Right cardiac atrium (tissue), 5 donors: ENCODE results near the gene PCSK6. TPM values are rescaled to one million over a fixed set of nuclear protein-coding genes. Genes with fewer than 3 reads are reported as not detected.

ENCODE experiments used
- ATAC-seq, 2 donors: fragments of 200-7000 bp; cut with Tn5 transposase; one replicate each; pipeline versions ENCODE4 v1.8.0 to v1.9.1; 2020; ENCODE audit warnings: moderate library complexity in 2 of 2, mild to moderate bottlenecking in 1 of 2
- DNase-seq, 3 donors: peaks; one replicate each; pipeline ENCODE4 v3.0.0-alpha.2; 2020
- H3K27ac ChIP-seq: one replicate; pipeline ENCODE4 v1.5.1; 2013; ENCODE audit warnings: mild to moderate bottlenecking, low read length, control low read depth, moderate library complexity
- H3K27me3 ChIP-seq: one replicate; pipeline ENCODE4 v1.6.1; 2013; ENCODE audit not compliant: control insufficient read depth, insufficient read depth
- H3K4me1 ChIP-seq: one replicate; pipeline ENCODE4 v1.6.1; 2013; ENCODE audit warnings: low read length; ENCODE audit not compliant: control insufficient read depth, insufficient read depth
- H3K4me3 ChIP-seq: one replicate; pipeline ENCODE4 v1.5.1; 2013; ENCODE audit warnings: low read length, control low read depth
- H3K9me3 ChIP-seq: one replicate; pipeline ENCODE4 v1.6.1; 2013; ENCODE audit warnings: low read length; ENCODE audit not compliant: control insufficient read depth
- WGBS: extraction: QIAGEN DNeasy Blood & Tissue Kit; methylation state at CpG from one replicate; pipeline ENCODE4 v1.1.7; 2013; 5-methylcytosine and 5-hydroxymethylcytosine counted together
- intact Hi-C, 4 donors: fragments of 100-400 bp; cut with DNase I; formaldehyde crosslinking; loops; one replicate each; pipeline versions ENCODE4 v1.11.0 to v1.14.0; 2022 to 2023
- long read RNA-seq, 4 donors: library from polyadenylated mRNA; unstranded; transcript quantifications; one replicate each; pipeline ENCODE4 v2.0.0, GENCODE V29; 2020 to 2021
- polyA plus RNA-seq: library from polyadenylated mRNA; stranded (reverse); fragments of 200-250 nt; gene quantifications from one replicate; pipeline ENCODE4 v1.2.3, GENCODE V29; 2013
- total RNA-seq, 4 donors: library from RNA; stranded (reverse); fragmentation: NEBNext Ultra II Directional; extraction: Animal tissue kit (Norgen Biotek cat#: 25700); gene quantifications; one replicate each; pipeline ENCODE4 v1.2.1, GENCODE V29; 2021
- donor health status: healthy with polysubstance abuse.
- donor health status: DM: no; HTN: yes; CAD: no.
- donor health status: DM: no; HTN: no; CAD: no.
- donor health status: DM: no; HTN: yes; CAD: no; lungs with severe emphysema.
- donor health status: DM: yes; HTN: yes; CAD: no.

Gene PCSK6
- total RNA-seq, result 10 to 100 TPM; 13.4 to 21.4 (median 17.1) TPM
- polyA plus RNA-seq, result 7.7 TPM
- long read RNA-seq, donor 1, full-length matches to known transcripts, result 6 of 12 reads
- long read RNA-seq, donor 1, partial matches to known transcripts, result 3 of 12 reads
- long read RNA-seq, donor 1, other reads (novel, unspliced or antisense), result 3 of 12 reads
- long read RNA-seq, donor 2, full-length matches to known transcripts, result 4 of 13 reads
- long read RNA-seq, donor 2, partial matches to known transcripts, result 6 of 13 reads
- long read RNA-seq, donor 2, other reads (novel, unspliced or antisense), result 3 of 13 reads
- long read RNA-seq, donor 3, partial matches to known transcripts, result 0 of 7 reads
- long read RNA-seq, donor 3, other reads (novel, unspliced or antisense), result 7 of 7 reads
- long read RNA-seq, donor 4, full-length matches to known transcripts, result 7 of 14 reads
- long read RNA-seq, donor 4, partial matches to known transcripts, result 4 of 14 reads
- long read RNA-seq, donor 4, other reads (novel, unspliced or antisense), result 3 of 14 reads

DNA sequence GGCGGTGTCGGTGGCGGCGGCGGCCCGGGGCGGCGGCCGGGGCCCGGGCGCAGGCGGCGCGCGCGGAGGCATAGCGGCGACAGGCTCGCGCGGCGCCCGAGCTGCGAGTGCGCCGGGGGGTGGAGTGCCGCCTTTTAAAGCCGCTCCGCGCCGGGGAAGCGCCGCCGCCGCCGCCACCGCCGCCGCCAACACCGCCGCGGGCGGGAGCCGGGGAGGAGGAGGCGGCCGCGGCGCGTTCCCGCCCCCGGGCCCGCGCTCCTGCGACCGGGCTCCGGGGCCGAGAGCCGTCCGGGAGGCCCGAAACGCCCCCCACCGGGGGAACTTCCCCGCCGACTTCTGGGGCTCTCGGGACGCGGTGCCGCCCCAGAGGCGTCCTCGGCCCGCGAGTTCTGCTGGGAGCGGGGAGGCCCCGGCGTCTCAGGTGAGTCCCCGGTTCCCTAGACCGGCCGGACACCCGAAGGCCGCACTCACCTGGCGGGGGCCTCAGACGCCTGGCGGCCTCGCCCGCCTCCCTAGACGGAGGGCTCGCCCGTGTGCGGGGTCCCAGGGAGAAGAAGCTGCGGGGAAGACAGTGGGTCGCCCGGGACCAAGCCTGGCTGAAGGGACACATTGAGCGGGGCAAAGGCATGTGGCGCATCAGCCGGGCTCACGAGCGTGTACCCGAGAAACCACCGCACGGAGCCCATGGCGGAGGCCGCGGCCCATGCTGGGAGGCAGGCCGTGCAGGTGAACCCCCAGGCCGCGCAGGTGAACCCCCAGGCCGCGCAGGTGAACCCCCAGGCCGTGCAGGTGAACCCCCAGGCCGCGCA lies at the start of gene PCSK6:
TSS of gene PCSK6 (minus strand) at position 109 of the 809 bp plus-strand sequence. CDS start at position 72, 37 bp downstream.
- peak; percentile 43 to 83 (median 71) for DNase-seq
- H3K27ac ChIP-seq, result no peak within 1 kb of the TSS
- no peaks in the 10 kb centered on the region for H3K4me1 ChIP-seq
- H3K4me3 ChIP-seq, result peak within 1 kb of the TSS; percentile 82
- WGBS, result 21% methylated on average over 109 of the region's 111 CpGs
- H3K27me3 ChIP-seq, result no peaks in the 10 kb centered on the region
- intact Hi-C loops, result loop anchor here in 2 of 4 donors (10.0 kb wide), 2 partner anchors 185 to 195 kb away; partner anchors contain the start of gene SNRPA1 (in 1 of the 2)
- ATAC-seq, result peak; percentile 53
- H3K9me3 ChIP-seq, result no peaks in the 10 kb centered on the region

DNA sequence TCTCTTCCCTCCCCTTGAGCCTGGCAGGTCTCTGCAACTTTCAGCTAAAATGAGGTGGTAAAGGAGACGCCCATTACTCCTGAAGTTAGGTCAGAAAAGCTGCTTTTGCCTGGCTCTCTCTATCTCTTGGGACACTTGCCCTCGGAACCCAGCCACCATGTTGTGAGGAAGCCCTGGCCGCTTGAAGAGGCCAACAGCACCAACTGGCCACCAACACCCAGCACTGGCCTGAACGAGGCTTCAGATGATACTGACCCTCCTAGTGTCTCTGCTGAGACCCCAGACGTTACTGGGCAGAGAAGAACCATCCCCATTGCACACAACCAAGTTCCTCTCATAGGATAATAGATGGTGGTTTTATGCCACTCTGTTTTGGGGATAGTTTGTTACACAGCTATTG lies 49.5 kb upstream of the PCSK6 start:
- Histone ChIP-seq H3K9me3 (no peaks in the 10 kb centered on the region), H3K4me1 (no peaks in the 10 kb centered on the region), H3K27me3 (no peaks in the 10 kb centered on the region), H3K4me3 (no peak overlapping the region), H3K27ac (no peak overlapping the region)
- 90% methylated on average over 5 of the region's 5 CpGs for WGBS
- intact Hi-C loops, result no loop called here
- no peak for DNase-seq
- ATAC-seq, result no peak

DNA sequence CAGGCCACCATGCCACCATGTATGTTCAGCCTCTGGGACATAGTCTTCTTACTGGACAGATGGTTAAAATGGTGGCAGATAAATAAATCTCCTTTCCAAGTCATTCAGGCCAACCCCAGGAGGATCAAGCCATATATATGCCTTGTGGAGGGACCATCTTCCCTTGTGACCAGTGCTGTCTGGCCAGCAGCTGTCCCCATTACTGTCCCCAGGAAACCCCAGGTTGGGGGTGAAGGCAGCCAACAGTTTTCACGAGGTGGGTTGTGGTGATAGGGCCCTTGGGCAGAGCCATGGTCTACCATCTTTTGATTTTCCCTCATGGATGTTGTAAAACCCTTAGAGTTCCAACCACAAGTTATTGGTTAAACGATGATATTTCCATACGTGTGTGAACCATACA lies 48.7 kb upstream of the PCSK6 start:
- no peak for ATAC-seq
- H3K27ac ChIP-seq, result no peak overlapping the region
- H3K4me3 ChIP-seq, result no peak overlapping the region
- intact Hi-C loops, result no loop called here
- H3K4me1 ChIP-seq, result no peaks in the 10 kb centered on the region
- no peaks in the 10 kb centered on the region for H3K9me3 ChIP-seq
- DNase-seq, result no peak
- no peaks in the 10 kb centered on the region for H3K27me3 ChIP-seq
- 89% methylated on average over 3 of the region's 3 CpGs for WGBS

DNA sequence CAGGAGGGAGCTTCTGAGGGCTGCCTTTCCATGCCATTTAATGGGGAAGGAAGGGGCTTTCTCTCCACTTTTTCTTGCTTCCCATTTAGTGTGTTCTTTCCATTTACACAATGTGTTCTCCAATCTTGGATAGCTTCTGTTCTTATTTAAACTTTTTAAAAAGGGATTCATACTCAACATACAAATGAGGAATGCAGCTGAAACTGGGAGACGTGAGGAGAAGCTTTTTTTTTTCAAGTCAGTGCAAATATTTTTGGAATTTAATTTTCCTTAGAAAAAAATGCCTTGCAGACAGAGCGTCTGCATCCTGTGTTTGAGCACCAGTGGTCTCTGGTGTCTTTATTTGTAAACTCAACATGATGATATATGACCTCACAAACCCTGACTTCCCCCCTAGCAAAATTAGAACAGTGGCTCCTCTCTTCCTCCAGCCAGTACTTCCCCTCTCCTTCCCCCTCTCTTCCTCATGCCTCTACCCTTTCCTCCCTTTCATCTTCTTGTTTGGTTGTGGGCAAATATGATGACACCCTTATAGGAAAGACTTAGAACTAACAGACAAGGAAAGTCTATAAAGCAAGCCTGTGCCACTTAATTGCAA lies 48.1 kb upstream of the PCSK6 start:
- Histone ChIP-seq H3K27me3 (no peaks in the 10 kb centered on the region), H3K9me3 (no peaks in the 10 kb centered on the region), H3K4me3 (no peak overlapping the region), H3K27ac (no peak overlapping the region), H3K4me1 (no peaks in the 10 kb centered on the region)
- no peak for DNase-seq
- no peak for ATAC-seq
- 21% methylated on average over 2 of the region's 2 CpGs for WGBS
- intact Hi-C loops, result no loop called here

DNA sequence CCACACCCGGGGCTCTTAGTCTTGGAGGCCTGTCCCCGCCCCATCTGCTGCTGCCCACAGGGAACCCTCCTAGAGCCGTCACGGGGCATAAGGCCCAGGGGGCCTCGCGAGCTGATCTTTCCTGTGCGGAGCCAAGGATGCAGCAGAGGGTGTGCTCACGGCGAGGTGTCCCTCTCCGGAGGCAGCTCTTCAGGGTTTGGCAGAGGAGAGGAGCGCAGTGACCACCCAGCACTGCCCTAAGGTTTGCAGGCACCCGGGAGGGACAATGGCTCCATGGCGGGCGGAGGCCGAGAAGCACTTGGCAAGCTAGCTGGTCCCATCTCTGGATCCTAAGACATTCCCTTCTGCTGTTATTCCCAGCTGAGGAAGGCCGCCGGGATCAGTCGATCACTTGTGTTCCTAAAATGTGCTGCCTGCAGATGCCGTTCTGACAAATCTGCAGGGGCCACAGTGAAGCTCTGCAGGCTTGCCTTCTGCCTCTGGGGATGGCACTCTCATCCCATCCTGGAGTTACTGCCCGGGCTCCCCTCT lies 47.4 kb upstream of the PCSK6 start:
- Histone ChIP-seq H3K27ac (no peak overlapping the region), H3K27me3 (no peaks in the 10 kb centered on the region), H3K4me3 (no peak overlapping the region), H3K9me3 (no peaks in the 10 kb centered on the region), H3K4me1 (no peaks in the 10 kb centered on the region)
- WGBS, result 86% methylated on average over 20 of the region's 20 CpGs
- ATAC-seq (no peak), DNase-seq (no peak)
- intact Hi-C loops, result no loop called here

DNA sequence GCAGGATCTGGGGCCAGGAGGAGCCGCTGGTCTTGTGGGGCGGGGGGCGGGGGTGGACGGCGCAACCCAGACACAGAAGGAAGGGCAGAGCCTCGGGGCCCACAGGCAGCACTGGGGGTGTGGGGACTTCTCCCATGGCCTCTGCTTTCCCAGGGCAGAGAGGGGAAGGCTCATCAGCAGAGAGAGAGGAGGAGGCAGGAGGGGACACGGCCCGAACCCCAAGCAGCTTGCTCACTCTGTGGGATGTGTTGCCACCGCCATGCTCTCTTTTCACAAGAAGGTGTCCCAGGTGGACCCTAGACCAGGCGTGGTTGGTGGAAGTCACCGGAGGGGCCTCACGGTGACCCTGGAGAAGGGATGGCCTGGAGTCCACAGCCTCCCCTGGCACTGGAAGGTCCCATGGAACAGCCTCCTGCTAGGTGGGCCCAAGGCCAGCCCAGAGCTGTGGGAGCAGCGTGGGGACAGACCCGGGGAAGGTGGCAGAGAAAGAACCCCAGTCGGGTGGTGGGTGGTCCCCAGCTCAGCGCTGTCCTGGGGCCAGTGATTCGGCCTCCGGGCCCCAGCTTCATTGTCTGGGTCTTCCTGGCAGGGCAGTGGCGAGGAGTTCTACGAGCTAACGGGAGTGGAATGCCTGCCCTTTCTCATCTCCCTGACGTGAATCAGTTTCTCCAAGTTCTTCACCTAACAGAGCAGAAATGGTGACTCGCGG lies 46.8 kb upstream of the PCSK6 start:
- Histone ChIP-seq H3K27me3 (no peaks in the 10 kb centered on the region), H3K9me3 (no peaks in the 10 kb centered on the region), H3K4me3 (no peak overlapping the region), H3K27ac (no peak overlapping the region), H3K4me1 (no peaks in the 10 kb centered on the region)
- no peak for DNase-seq
- no peak for ATAC-seq
- intact Hi-C loops, result no loop called here
- WGBS, result 88% methylated on average over 24 of the region's 24 CpGs

DNA sequence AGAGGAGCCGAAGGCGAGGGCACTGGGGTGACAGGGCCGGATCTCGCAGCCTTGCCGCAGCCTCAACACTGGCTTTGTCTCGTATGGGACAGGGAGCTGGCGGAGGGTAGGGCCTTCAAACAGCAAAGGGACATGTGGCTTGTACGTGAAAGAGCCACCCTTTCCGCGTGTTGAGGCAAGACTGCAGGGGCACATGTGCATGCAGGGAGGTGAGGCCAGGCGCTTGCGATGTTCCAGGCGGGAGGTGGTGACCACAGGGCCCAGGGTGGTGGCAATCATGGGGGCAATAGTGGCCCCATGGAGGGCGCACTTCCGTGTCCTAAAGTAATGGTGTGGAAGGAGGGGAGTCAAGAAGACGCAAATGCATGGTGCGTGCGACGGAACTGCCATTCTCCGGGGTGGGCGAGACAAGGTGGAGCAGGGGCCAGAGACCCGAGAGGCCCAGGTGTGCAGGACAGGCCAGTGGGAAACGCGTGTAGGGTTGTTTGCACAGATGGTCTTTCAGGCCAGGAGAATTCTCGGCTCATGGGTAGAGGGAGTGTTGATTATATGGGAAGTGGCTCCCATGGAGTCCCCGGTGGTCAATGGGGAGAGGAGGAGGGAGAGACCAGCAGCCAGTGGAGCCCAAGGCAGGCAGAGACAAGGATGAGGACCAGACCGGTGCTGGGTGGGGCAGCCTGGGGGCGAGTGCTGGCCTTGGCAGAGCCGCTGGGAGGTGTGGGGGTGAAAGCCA lies 45.8 kb upstream of the PCSK6 start:
- intact Hi-C loops, result no loop called here
- Histone ChIP-seq H3K9me3 (no peaks in the 10 kb centered on the region), H3K27me3 (no peaks in the 10 kb centered on the region), H3K4me3 (no peak overlapping the region), H3K4me1 (no peaks in the 10 kb centered on the region), H3K27ac (no peak overlapping the region)
- WGBS, result 92% methylated on average over 29 of the region's 29 CpGs
- peak in 1 of 3 donors; percentile 31 for DNase-seq
- no peak for ATAC-seq

DNA sequence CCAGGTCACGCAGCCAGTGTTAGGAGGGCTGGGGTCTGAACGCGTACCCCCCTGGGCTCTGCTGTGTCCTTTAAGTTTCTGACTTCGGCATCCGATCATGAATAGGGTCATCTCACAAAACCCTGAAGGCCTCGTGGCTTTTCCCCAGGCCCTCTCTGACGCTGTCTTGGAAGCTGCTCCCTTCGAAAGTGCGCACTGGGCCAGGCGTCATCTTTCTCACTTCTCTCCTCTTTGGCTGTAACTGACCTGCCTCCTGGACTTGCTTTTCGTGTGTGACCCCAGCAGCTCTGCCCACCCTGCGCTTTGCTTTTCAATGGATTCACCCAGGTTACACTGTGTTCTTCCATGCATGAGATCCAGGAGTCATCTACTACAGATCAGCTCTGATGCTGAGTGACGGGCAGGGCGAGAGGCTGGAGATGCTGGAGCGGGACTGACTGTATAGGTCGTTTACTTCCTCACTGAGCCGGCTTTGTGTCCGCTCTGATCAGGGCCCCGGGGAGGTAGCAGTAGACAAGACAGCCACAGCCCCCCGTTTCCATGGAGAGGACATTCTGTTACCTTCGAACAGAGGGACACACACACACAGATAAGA lies 45.0 kb upstream of the PCSK6 start:
- no peak overlapping the region for H3K27ac ChIP-seq
- 88% methylated on average over 21 of the region's 21 CpGs for WGBS
- intact Hi-C loops, result no loop called here
- no peak overlapping the region for H3K4me3 ChIP-seq
- H3K9me3 ChIP-seq, result no peaks in the 10 kb centered on the region
- no peaks in the 10 kb centered on the region for H3K27me3 ChIP-seq
- ATAC-seq (no peak), DNase-seq (no peak)
- H3K4me1 ChIP-seq, result no peaks in the 10 kb centered on the region

DNA sequence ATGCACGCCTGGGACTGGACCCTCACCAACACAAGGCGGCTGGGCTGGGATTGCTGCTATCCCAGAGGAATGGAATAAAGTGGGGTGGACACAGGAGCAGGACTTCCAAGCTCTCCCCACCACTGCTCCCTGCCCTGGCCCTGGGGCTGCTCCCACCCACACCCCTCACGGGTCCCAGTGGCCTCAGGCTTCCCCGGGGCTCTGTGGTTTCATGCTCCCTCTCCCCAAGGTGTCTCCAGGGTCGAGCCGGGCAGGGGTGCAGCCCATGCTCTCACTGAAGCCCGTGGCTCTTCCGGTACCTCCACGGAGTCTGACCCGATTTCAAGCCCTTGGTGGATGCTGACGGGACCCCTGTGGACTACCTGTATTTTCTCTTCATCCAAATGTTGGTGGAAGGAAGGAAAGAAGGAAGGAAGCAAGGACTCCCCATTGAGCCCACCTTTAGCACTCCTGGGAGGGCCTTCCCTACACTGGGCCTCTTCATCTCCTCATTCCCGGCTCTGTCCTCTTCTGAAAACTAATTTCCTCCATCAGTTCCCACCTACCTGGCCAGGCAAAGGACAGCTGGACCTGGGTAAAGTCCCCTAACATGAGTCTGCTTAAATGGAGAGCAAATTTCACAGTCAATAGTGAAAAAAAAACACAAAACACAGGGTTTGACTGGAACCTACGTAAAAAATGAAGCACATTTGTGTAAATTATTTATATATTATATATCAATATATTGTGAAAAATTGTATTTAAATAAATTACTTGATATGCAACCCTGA lies 44.0 kb upstream of the PCSK6 start:
- H3K4me1 ChIP-seq, result no peaks in the 10 kb centered on the region
- WGBS, result 90% methylated on average over 13 of the region's 13 CpGs
- H3K27me3 ChIP-seq, result no peaks in the 10 kb centered on the region
- H3K27ac ChIP-seq, result no peak overlapping the region
- H3K9me3 ChIP-seq, result no peaks in the 10 kb centered on the region
- ATAC-seq (no peak), DNase-seq (peak in 1 of 3 donors; percentile 32)
- H3K4me3 ChIP-seq, result no peak overlapping the region
- intact Hi-C loops, result no loop called here
